ENCODE measurements around the gene SAP25.

SAP25 gene

GRCh38 chr7:100585511-100586265 lies 12.0 kb upstream of the SAP25 start, which contains the start of gene LRCH4:
LRCH4 (minus strand) TSS chr7:100586129; CDS start chr7:100586100, 29 bp downstream.
- Histone ChIP-seq H3K9ac (ENCODE audit: low read length) (peak within 1 kb of the TSS; percentile 99), H3K9me2 (replicated peaks; ENCODE audit: insufficient read depth, low read length) (no peaks in the 10 kb centered on the region), H4K20me1 (ENCODE audit: insufficient read depth, low read length) (no peaks in the 10 kb centered on the region), H2AFZ (ENCODE audit: low read length) (peak within 1 kb of the TSS; percentile 73), H3K79me2 (ENCODE audit: low read length) (peaks cover 38% of the 10 kb centered on the region), H3K27me3 (replicated peaks; ENCODE audit: insufficient read depth, low read length) (peaks cover 30% of the 10 kb centered on the region), H3K27ac (ENCODE audit: low read length) (peak within 1 kb of the TSS; percentile 94), H3K36me3 (replicated peaks; ENCODE audit: insufficient read depth, low read length) (no peaks in the 10 kb centered on the region), H3K4me2 (ENCODE audit: low read depth, low read length) (peak within 1 kb of the TSS; percentile 96), H3K9me3 (replicated peaks; ENCODE audit: insufficient read depth, low read length) (no peaks in the 10 kb centered on the region), H3F3A (ENCODE audit: insufficient read depth, low read length) (peaks cover 20% of the 10 kb centered on the region; the same call in 1 of the 2 replicates), H3K4me3 (ENCODE audit: low read length) (peak within 1 kb of the TSS; percentile 95), H3K4me1 (ENCODE audit: low read length) (peaks cover 11% of the 10 kb centered on the region; the same call in 1 of the 2 replicates)
- peak; percentile 66 for DNase-seq
- no peak for TF ChIP-seq EZH2 (optimal IDR thresholded peaks at IDR 0.05; ENCODE audit: low read depth, low read length)
- TF ChIP-seq CTCF (IDR thresholded peaks at IDR 0.05; ENCODE audit: low read length) = no peak
- TF ChIP-seq EZH2phosphoT487 (IDR thresholded peaks at IDR 0.05; ENCODE audit: low read length) = no peak

GRCh38 chr7:100584683-100585510 lies 11.2 kb upstream of the SAP25 start:
- H3F3A ChIP-seq (ENCODE audit: insufficient read depth, low read length) = peaks cover 20% of the 10 kb centered on the region; the same call in 1 of the 2 replicates
- no peak for DNase-seq
- peak overlapping the region; percentile 84 for H3K4me2 ChIP-seq (ENCODE audit: low read depth, low read length)
- H3K4me1 ChIP-seq (ENCODE audit: low read length) = peaks cover 11% of the 10 kb centered on the region; the same call in 1 of the 2 replicates
- peak overlapping the region; percentile 94; the same call in 1 of the 2 replicates for H3K27ac ChIP-seq (ENCODE audit: low read length)
- peak overlapping the region; percentile 95 for H3K4me3 ChIP-seq (ENCODE audit: low read length)
- H3K27me3 ChIP-seq (replicated peaks; ENCODE audit: insufficient read depth, low read length) = peaks cover 22% of the 10 kb centered on the region
- peaks cover 38% of the 10 kb centered on the region for H3K79me2 ChIP-seq (ENCODE audit: low read length)
- no peaks in the 10 kb centered on the region for H3K36me3 ChIP-seq (replicated peaks; ENCODE audit: insufficient read depth, low read length)
- no peaks in the 10 kb centered on the region for H3K9me3 ChIP-seq (replicated peaks; ENCODE audit: insufficient read depth, low read length)
- H3K9ac ChIP-seq (ENCODE audit: low read length) = peak overlapping the region; percentile 99; the same call in 1 of the 2 replicates
- TF ChIP-seq CTCF (IDR thresholded peaks at IDR 0.05; ENCODE audit: low read length) = no peak
- no peak for TF ChIP-seq EZH2 (optimal IDR thresholded peaks at IDR 0.05; ENCODE audit: low read depth, low read length)
- no peak for TF ChIP-seq EZH2phosphoT487 (IDR thresholded peaks at IDR 0.05; ENCODE audit: low read length)
- H4K20me1 ChIP-seq (ENCODE audit: insufficient read depth, low read length) = no peaks in the 10 kb centered on the region
- no peaks in the 10 kb centered on the region for H3K9me2 ChIP-seq (replicated peaks; ENCODE audit: insufficient read depth, low read length)
- peak overlapping the region; percentile 51 for H2AFZ ChIP-seq (ENCODE audit: low read length)

GRCh38 chr7:100584054-100584682 lies 10.5 kb upstream of the SAP25 start:
- Histone ChIP-seq H3K27me3 (replicated peaks; ENCODE audit: insufficient read depth, low read length) (peaks cover 15% of the 10 kb centered on the region), H3F3A (ENCODE audit: insufficient read depth, low read length) (peaks cover 20% of the 10 kb centered on the region; the same call in 1 of the 2 replicates), H3K36me3 (replicated peaks; ENCODE audit: insufficient read depth, low read length) (no peaks in the 10 kb centered on the region), H3K9me3 (replicated peaks; ENCODE audit: insufficient read depth, low read length) (no peaks in the 10 kb centered on the region), H3K27ac (ENCODE audit: low read length) (peak overlapping the region; percentile 94; the same call in 1 of the 2 replicates), H3K9ac (ENCODE audit: low read length) (peak overlapping the region; percentile 50; the same call in 1 of the 2 replicates), H4K20me1 (ENCODE audit: insufficient read depth, low read length) (no peaks in the 10 kb centered on the region), H3K79me2 (ENCODE audit: low read length) (peaks cover 38% of the 10 kb centered on the region), H3K4me1 (ENCODE audit: low read length) (peaks cover 11% of the 10 kb centered on the region; the same call in 1 of the 2 replicates), H3K4me3 (ENCODE audit: low read length) (peak overlapping the region; percentile 95), H2AFZ (ENCODE audit: low read length) (no peak overlapping the region), H3K9me2 (replicated peaks; ENCODE audit: insufficient read depth, low read length) (no peaks in the 10 kb centered on the region), H3K4me2 (ENCODE audit: low read depth, low read length) (peak overlapping the region; percentile 84)
- DNase-seq = no peak
- no peak for TF ChIP-seq EZH2 (optimal IDR thresholded peaks at IDR 0.05; ENCODE audit: low read depth, low read length)
- no peak for TF ChIP-seq CTCF (IDR thresholded peaks at IDR 0.05; ENCODE audit: low read length)
- TF ChIP-seq EZH2phosphoT487 (IDR thresholded peaks at IDR 0.05; ENCODE audit: low read length) = no peak

All from MM.1S (cell line).